Activated CD4-positive, alpha-beta T cell treated with anti-CD3 and anti-CD28 coated beads, Interleukin-2, amount 50 U/mL, for 24 hours (primary cell): ENCODE data around the gene CENPX.

Source experiments
- DNase-seq, 2 donors: peaks; one replicate each; pipeline ENCODE4 v3.0.0-alpha.2; 2020; ENCODE audit warnings: low read depth in 1 of 2, low spot score in 1 of 2

Gene CENPX

GRCh38 chr17:81980707-81981343, 41.9 kb downstream of the CENPX start:
- no peak for DNase-seq

GRCh38 chr17:81980122-81980521, 42.6 kb downstream of the CENPX start:
- DNase-seq, result no peak

- DNase-seq, result no peak
Measured at GRCh38 chr17:81978524-81979298, 44.0 kb downstream of the CENPX start.

GRCh38 chr17:81977211-81977808, 45.4 kb downstream of the CENPX start, which contains the start of gene ASPSCR1:
TSS of gene ASPSCR1 (plus strand) at chr17:81977629. CDS start at chr17:81977647, 18 bp downstream.
- DNase-seq, result peak; percentile 86

- DNase-seq, result peak in 1 of 2 donors; percentile 30
Measured at GRCh38 chr17:81976332-81977210, 46.1 kb downstream of the CENPX start.

GRCh38 chr17:81973432-81973831, 49.2 kb downstream of the CENPX start:
- no peak for DNase-seq

- no peak for DNase-seq
Measured at GRCh38 chr17:81968850-81969812, 53.5 kb downstream of the CENPX start.
